NCI-H1092 treated with DMSO at 0.1 percent for 48 hours (cell line): ENCODE data around the gene PROSER3.
A peak's percentile ranks its signal among the peaks of the same experiment; 100 is the strongest.
"Not testable (repeated sequence)": the region's sequence is repeated elsewhere in the genome, so short reads cannot be mapped to it uniquely, and the experiment has no call there.

Experiments used
- DNase-seq: peaks from one replicate; lab custom pipeline; 2025; lab: John Stamatoyannopoulos, UW

The PROSER3 gene

DNA sequence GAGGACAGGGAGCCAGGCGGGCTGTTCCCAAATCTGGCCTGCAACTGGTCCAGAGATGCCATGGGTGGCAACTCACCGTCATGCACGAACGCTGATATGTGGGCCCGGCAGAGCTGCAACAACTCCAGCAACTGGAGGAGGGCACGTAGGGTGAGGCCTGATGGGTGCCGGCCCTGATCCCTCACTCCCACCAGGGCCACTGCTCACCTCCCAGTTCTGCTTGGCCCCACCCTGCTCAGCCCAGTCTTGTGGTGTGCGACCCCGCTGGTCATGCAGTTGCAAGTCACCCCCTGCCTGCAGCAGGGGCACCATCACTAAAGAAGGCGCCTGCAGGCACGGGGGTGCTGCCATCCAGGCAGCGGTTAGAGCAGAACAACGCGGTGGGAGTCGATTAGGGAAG, 34.3 kb downstream of the PROSER3 start:
- no peak for DNase-seq

DNA sequence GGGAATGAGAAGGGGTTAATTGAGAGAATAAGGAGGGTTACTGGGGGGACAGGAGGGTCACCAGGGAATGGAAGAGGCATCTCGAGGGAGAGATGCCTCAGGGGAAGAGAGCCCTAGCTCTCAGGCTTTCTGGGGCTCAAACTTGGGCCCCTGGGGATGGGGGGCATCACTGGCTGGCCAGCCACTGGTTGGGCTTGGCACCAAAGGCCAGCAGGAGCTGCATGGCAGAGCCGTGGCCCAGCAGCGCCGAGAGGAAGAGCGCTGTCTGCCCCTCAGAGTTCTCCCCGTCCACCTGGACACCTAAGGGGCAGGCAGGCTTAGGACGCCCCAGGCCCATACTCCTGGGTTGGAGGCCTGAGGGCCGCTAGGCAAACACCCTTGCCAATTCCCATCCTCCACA, 34.9 kb downstream of the PROSER3 start:
- DNase-seq, result no peak

DNA sequence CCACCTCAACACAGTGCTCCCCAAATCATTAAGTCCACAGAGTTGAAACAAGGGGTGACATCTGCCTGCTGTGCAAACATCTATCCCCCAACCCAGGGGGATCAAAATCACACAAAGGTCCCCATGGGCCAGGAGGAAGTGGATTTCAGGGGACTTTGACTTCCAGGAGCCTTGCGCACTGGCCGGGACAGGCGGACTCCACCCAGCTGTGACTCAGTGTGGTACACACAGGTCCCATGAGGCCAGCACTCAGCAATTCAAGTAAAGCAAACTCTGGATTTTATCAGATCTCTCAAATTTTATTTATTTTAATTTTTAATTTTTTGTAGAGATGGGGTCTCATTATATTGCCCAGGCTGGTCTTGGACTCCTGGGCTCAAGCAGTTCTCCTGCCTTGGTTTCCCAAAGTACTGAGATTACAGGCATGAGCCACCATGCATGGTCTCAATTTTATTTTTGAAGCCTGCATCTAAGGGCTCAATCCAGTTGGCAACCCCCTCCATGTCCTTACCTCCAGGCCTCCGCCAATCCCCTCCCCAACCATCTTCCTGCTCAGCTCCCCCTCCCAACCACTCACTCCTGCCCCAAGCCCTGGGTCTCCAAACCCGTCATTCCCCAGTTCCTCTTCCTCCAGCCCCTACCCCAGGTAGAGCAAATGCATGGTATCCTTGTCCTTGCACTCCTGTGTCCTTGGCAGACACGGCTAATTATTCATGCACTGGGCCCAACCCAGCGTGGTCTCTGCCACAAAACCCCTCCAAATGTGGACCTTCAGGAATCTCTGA, 35.6 kb downstream of the PROSER3 start:
- no peak for DNase-seq

DNA sequence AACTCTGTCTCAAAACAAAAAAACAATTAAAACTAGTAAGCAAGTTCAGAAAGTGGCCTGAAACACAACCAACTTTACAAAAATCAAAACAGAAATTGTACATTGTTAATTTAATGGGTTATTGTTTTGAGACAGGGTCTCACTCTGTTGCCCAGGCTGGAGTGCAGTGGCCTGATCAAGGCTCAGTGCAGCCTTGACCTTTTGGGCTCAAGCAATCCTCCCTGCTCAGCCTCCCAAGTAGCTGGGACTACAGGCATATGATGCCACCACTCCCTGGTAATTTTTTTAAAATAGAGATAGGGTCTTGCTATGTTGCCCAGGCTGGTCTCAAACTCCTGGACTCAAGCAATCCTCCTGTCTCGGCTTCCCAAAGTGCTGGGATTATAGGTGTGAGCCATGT, 37.6 kb downstream of the PROSER3 start:
- DNase-seq, result not testable (repeated sequence)

DNA sequence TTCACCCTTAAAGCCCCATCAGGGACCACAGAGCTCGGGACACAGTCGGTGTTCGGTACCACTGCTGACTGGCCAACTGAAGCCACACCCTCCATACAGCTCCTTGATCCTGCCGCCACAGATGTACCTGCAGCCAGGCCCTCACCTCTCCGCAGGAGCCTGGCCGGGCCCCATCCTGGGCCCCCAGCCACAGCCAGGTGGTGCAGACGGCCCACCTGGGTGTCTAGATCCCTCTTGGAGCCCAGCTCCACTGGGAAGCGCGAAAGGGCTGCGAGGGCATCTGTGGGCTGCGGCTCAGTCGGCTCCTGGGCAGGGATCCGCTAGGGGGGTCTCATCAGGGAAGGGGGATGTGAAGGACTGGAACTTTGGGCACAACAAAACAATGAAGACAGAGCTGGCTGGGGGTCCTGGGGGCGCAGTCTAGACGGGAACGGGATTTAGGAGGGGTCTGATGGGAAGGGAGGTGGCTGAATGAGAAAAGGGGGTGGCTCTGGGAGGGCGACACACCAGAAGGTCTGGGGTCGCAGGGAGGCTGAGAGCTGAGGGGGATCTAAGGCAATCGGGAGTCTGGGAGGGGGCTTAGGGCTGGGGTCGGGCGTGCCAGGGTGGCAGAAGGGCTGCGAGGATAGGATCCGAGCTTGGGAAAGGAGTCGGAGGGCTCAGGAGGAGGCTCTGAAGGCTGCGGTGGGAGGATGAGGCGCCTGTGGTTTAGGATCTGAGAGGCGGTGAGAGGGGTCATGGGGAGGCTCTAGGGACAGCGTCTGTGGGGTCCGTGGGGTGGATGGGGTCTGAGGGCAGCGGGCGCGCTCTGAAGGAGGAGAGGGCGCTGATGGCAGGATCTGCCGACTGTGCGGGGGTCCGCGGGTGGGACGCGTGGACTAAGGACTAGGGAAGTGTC, 38.9 kb downstream of the PROSER3 start:
- DNase-seq, result no peak

DNA sequence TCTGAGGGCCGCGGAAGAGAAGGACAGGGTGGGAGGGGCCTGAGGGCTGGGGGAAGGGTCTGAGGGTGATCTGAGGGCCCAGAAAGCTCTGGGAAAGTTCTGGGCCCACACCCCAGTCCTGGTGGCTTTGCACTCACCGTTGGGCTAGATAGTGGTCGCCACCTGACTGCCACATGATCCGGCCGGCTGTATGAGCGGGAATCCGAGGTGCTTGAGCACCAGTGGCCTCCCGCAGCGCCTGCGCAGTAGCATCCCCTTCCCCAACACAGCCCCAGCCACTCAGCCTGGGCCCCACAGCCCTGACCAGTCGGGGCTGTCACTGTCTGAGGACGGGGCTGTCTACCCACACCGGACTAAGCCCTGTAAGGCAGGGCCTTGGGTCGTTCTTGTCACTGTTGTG, 39.7 kb downstream of the PROSER3 start:
- DNase-seq, result no peak

DNA sequence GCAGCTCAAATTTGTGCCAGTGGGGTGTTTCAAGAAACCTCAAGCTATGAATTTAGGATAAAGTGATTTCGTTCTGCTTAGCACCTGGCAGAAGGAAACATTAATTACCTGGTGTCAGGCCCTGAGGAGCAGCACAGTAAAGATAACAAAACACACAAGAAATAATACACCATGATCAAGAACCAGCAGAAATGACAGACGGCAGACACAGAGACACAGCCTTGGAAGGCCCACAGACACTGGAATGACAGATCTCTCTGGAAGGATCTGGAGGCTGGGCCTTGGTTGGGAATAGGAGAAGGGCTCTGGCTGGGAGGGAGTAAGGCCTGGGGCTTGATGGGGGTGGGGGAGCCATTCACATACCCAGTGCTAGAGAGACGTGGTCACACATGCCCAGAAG, 43.9 kb downstream of the PROSER3 start:
- no peak for DNase-seq

DNA sequence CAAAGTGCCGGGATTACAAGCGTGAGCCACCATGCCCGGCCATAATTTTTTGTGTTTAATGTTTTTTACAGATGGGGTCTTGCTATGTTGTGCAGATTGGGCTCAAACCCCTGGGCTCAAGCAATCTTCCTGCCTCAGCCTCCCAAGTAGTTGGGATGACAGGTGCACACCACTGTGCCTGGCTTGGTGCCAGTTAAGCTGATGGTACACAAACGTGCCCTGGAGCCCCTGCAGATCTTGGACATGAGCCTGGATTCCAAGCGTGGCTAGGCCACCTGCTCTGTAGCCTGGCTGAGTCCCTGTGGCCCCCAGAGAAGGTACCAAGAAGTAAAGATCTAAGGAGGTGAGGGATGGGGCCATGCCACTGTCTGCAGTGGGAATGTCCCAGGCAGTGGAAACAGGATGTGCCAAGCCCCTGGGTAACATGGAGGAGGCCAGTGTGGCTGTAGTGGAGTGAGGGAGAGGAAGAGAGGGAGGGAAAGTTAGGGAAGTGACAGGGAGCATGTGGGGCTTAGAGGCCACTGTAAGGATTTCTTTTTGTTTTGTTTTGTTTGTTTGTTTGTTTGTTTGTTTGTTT, 47.6 kb downstream of the PROSER3 start:
- DNase-seq, result peak; percentile 72

DNA sequence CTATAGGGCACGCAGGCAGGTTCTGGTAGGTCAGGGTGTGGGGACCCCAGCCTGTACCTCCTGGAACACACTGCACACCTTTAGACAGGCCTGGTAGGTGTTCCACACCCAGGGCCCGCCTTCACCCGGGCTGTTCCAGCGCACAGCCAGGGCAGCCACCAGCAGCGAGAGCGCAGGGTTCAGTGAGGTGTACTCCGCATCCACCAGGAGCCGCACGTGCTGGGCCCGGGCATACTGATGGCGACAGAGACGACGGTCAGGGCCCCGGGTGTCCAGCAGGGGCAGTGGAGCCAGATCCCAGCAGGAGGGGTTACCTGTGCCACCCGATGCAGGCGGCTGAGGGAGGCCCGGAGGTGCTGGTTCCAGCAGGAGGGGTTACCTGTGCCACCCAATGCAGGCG, 48.6 kb downstream of the PROSER3 start:
- DNase-seq, result no peak

DNA sequence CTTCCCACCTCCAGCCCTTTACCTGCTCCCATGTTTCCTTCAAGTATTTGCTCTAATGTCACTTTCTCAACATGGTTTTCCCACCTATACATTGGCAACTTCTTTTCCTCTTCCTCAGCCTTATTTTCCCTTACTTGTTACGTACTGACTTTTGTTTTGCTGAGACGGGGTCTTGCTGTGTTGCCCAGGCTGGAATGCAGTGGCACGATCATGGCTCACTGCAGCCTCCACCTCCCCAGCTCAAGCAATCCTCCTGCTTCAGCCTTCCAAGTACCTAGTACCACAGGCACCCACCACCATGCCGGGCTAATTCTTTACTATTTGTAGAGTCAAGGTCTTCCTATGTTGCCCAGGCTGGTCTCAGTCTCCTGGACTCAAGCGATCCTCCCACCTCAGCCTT, 49.7 kb downstream of the PROSER3 start:
- DNase-seq, result no peak

DNA sequence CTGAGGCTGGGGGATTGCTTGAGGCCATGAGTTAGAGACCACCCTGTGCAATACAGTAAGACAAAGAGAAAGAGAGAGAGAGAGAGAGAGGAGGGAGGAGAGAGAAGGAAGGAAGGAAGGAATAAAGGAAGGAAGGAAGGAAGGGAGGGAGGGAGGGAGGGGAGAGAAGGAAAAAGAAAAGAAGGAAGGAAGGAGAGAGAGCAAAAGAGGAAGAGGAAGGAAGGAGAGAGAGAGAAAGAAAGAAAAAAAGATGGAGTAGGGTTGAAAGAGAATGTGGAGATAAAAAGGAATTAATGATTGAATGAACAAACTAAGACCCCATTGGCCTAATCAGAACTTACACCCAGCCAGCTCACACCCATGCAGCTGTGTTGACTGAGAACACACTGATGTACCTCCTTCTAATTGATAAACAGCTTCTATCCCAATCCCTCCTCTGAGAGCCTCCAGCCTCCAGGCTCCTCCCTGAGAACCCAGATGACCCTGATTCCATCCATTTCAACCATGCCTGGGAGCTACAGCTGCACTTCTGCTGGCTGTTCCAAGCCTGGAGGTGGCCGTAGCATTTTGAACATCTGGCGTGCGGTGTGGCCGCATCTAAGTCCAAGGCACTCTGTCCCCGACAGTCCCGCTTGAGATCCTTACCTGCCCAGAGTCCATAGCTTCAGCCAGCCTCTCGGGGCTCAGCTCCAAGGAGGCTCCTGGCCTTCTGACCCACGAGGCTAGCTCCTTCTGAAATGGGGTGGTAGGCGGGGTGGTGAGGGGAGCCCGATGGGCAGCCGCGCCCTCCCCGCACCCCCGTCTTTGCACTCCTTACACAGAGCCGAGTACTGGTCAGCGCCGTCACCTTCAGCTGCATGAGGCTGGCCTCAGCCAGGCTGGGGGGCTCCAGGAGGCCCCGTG, 53.6 kb downstream of the PROSER3 start:
- DNase-seq, result no peak

DNA sequence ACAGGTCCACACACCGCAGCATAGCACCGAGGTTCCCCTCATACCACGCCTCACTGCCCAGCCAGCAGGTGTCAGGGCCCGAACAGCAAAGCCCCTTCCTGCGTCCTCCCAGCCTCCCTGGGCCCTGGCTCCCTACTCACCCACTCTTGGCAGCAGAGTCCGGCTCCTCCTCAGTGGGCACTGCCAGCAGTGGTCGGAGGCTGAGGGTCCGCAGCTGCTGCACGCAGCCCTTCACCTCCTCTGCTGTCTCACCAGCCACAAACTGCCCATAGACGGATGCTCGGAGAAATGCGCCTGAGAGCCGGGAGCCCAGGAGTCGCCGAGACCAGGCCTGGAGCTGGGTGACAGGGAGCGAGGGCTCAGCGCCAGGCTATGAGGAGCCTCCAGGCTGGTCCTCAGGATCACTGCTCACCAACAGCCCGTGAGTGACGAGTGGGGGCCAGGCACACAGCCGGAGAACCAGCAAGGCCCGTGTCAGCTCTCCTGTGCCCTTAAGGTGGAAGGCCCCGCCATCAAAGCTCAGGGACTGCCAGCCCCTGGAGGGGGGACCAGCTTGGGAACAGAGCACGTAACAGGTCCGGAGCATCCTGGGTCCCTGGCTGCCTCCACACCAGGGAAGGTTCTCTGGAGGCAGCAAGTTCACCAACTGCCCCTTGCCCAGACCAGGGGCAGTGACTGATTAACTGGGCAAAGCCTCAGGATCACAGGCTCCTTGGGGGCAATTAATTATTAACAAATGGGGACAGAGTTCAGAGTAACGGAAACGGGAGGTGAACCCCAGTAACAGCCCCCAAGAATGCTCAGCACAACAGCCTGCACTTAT, 54.5 kb downstream of the PROSER3 start, which contains the start of gene PRODH2:
Gene PRODH2 (minus strand): TSS at position 626 of the 823 bp plus-strand sequence. CDS start 40 bp downstream, at position 586.
- DNase-seq, result no peak

DNA sequence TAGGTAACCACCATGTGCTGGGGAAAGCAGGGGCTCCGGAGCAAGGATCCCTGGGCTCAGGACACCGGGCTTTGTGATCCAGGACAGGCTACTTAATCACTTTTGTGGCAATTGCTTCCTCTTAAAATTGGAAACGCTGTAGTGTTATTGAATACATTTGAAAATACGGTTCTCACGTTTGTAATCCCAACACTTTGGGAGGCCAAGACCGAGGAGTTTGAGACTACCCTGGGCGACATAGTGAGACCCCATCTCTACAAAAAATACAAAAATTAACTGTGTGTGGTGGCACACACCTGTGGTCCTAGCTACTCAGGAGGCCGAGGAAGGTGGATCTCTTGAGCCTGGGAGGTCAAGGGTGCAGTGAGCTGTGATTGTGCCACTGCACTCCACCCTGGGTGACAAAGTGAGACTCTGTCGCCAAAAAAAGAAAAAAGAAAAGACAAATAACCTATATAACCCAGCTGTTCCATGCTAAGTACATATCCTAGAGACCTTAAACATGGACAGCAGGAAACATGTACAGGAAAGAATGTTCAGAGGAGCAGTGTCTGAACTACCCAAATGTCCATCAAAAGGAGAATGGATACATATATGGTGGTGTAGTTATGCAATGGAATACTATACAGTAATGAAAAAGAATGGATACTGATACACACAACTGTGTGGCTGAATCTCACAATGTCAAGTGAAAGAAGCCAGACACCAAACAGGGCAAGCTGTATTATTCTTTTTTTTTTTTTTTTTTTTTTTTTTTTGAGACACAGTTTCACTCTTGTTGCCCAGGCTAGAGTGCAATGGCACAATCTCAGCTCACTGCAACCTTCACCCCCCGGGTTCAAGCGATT, 55.3 kb downstream of the PROSER3 start:
- DNase-seq, result no peak

DNA sequence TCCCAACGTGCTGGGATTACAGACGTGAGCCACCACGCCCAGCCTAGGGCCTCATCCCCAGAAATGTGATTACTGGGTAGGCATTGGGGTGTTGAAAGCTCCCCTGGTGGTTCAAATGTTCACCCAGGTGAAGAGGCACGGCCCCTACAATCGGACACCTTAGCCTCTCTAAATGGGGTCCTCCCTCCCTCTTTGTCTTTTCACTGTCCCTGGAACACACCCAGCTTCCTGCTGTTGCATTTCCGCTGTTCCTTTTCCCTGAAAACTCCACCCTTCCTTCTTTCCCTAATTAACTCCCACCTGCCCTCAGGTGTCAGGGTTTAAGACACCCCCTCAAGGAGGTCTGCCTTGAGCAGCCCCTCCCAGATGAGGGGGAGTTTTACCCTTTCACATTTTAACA, 58.3 kb downstream of the PROSER3 start:
- DNase-seq, result no peak

DNA sequence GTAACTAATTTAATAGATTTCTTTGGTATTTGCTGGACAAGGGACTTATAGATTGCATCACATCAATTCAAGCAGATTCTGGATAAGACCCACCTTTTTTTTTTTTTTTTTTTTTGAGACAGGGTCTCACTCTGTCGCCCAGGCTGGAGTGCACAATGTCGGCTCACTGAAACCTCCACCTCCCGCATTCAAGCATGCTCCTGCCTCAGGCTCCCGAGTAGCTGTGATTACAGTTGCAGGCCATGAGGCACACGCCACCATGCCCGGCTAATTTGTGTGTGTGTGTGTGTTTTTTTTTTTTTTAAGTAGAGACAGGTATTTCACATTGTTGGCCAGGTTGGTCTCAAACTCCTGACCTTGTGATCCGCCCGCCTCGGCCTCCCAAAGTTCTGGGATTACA, 58.9 kb downstream of the PROSER3 start:
- no peak for DNase-seq

DNA sequence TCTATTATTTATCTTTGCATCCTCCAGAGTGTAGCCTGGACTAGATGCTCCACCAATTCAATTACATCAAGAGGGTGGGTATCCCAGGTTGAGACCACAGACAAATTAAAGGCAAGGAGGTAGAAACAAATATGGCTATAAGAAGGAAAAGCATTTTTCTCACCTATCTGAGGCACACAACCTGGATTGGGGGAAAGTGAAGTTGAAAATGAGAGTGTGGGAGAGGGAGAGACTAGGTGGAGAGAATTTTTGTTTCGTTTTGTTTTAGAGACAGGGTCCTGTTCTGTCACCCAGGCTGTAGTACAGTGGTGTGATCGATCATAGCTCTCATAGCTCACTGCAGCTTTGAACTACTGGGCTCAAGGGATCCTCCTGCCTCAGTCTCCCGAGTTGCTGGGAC, 60.5 kb downstream of the PROSER3 start:
- DNase-seq, result no peak
